WTC11 (cell line): ENCODE measurements around the gene SPDEF. TPM values are rescaled to one million over a fixed set of nuclear protein-coding genes. Genes with fewer than 3 reads are reported as not detected.

ENCODE experiments used
- ATAC-seq: fragments of 200-7000 bp; cut with Tn5 transposase; 2 replicates; pipeline ENCODE4 v1.10.0; 2021; ENCODE audit warnings: mild to moderate bottlenecking, moderate library complexity
- CTCF ChIA-PET: fragments of 300-600 bp; sonication (Branson Sonifier 250); formaldehyde crosslinking; loops from one replicate; lab custom pipeline; 2021; ENCODE audit warnings: antibody characterized with exemption; lab: Charles Lee
- POLR2A ChIA-PET: fragments of 350-600 bp; sonication (Branson Sonifier 250); formaldehyde crosslinking; loops from one replicate; lab custom pipeline; 2021; ENCODE audit warnings: antibody characterized with exemption; lab: Charles Lee
- DNase-seq: peaks from one replicate; pipeline ENCODE4 v3.0.0; 2021; ENCODE audit warnings: low spot score
- H3K27ac Mint-ChIP-seq: 2 replicates; pipeline ENCODE4 v1.8.0; 2021; ENCODE audit warnings: mixed read lengths
- H3K27me3 Mint-ChIP-seq: 2 replicates; pipeline ENCODE4 v1.8.0; 2021; ENCODE audit warnings: low read depth, mild to moderate bottlenecking, moderate library complexity, mixed read lengths
- H3K36me3 Mint-ChIP-seq: 2 replicates; pipeline ENCODE4 v1.8.0; 2021; ENCODE audit warnings: mixed read lengths
- H3K4me1 Mint-ChIP-seq: 2 replicates; pipeline ENCODE4 v1.8.0; 2022; ENCODE audit warnings: mixed read lengths
- H3K4me3 Mint-ChIP-seq: 2 replicates; pipeline ENCODE4 v1.8.0; 2021; ENCODE audit warnings: mild to moderate bottlenecking, moderate library complexity, mixed read lengths
- H3K9me3 Mint-ChIP-seq: 2 replicates; pipeline ENCODE4 v1.8.0; 2021; ENCODE audit warnings: mixed read lengths
- CDX4 ChIP-seq: fragments of 250-450 bp; sonication (Bioruptor Pico); IDR thresholded peaks from 2 replicates; pipeline ENCODE4 v1.9.0; 2021; ENCODE audit warnings: moderate library complexity, mild to moderate bottlenecking, inconsistent platforms, borderline replicate concordance
- CREB1 ChIP-seq: sonication (generic); formaldehyde crosslinking; IDR thresholded peaks from 2 replicates; pipeline ENCODE4 v1.8.0; 2023; ENCODE audit warnings: mild to moderate bottlenecking, missing genetic modification reagents
- CREM ChIP-seq: sonication (generic); formaldehyde crosslinking; IDR thresholded peaks from 2 replicates; pipeline ENCODE4 v1.8.1; 2022; ENCODE audit warnings: mild to moderate bottlenecking, missing genetic modification reagents, moderate library complexity
- E2F1 ChIP-seq: sonication (generic); formaldehyde crosslinking; IDR thresholded peaks from 2 replicates; pipeline ENCODE4 v1.8.0; 2022; ENCODE audit warnings: mild to moderate bottlenecking, missing genetic modification reagents
- ERG ChIP-seq: fragments of 250-450 bp; sonication (Bioruptor Pico); IDR thresholded peaks from 2 replicates; pipeline ENCODE4 v1.8.0; 2021; ENCODE audit warnings: mild to moderate bottlenecking
- FOXJ3 ChIP-seq: sonication (generic); formaldehyde crosslinking; IDR thresholded peaks from 2 replicates; pipeline ENCODE4 v1.9.0; 2021; ENCODE audit warnings: missing genetic modification reagents, mild to moderate bottlenecking, borderline replicate concordance
- GRHL2 ChIP-seq: fragments of 250-450 bp; sonication (Bioruptor Pico); IDR thresholded peaks from 2 replicates; pipeline ENCODE4 v1.8.0; 2022; ENCODE audit warnings: mild to moderate bottlenecking, moderate library complexity; ENCODE audit not compliant: insufficient replicate concordance, severe bottlenecking
- GTF2I ChIP-seq: fragments of 250-450 bp; sonication (Bioruptor Pico); conservative IDR thresholded peaks from 2 replicates; pipeline ENCODE4 v1.4.0; 2021; ENCODE audit warnings: mild to moderate bottlenecking
- IRF1 ChIP-seq: sonication (generic); formaldehyde crosslinking; IDR thresholded peaks from 2 replicates; pipeline ENCODE4 v1.8.0; 2023; ENCODE audit warnings: missing genetic modification reagents
- NFE2L1 ChIP-seq: sonication (generic); formaldehyde crosslinking; IDR thresholded peaks from 2 replicates; pipeline ENCODE4 v1.8.1; 2023; ENCODE audit warnings: missing genetic modification reagents
- NFYB ChIP-seq: sonication (generic); formaldehyde crosslinking; conservative IDR thresholded peaks from 2 replicates; pipeline ENCODE4 v1.8.0; 2022; ENCODE audit warnings: low read depth, missing genetic modification reagents
- NR3C1 ChIP-seq: sonication (generic); formaldehyde crosslinking; conservative IDR thresholded peaks from 2 replicates; pipeline ENCODE4 v1.8.1; 2023; ENCODE audit warnings: low read depth, mild to moderate bottlenecking, missing genetic modification reagents
- PREB ChIP-seq: sonication (generic); formaldehyde crosslinking; IDR thresholded peaks from 2 replicates; pipeline ENCODE4 v1.8.1; 2022; ENCODE audit warnings: mild to moderate bottlenecking, missing genetic modification reagents, moderate library complexity, borderline replicate concordance
- STAT6 ChIP-seq: sonication (generic); formaldehyde crosslinking; conservative IDR thresholded peaks from 2 replicates; pipeline ENCODE4 v1.8.1; 2023; ENCODE audit warnings: mild to moderate bottlenecking, low read depth, missing genetic modification reagents, moderate library complexity
- TP53 ChIP-seq: sonication (generic); formaldehyde crosslinking; IDR thresholded peaks from 2 replicates; pipeline ENCODE4 v1.8.1; 2023; ENCODE audit warnings: mild to moderate bottlenecking, missing genetic modification reagents
- USF2 ChIP-seq: sonication (generic); formaldehyde crosslinking; IDR thresholded peaks from 2 replicates; pipeline ENCODE4 v1.8.1; 2023; ENCODE audit warnings: mild to moderate bottlenecking, missing genetic modification reagents, moderate library complexity
- ZBTB43 ChIP-seq: sonication (generic); formaldehyde crosslinking; IDR thresholded peaks from 2 replicates; pipeline ENCODE4 v1.8.1; 2023; ENCODE audit warnings: mild to moderate bottlenecking, missing genetic modification reagents
- ZNF138 ChIP-seq: sonication (generic); formaldehyde crosslinking; conservative IDR thresholded peaks from 2 replicates; pipeline ENCODE4 v1.8.1; 2022; ENCODE audit warnings: mild to moderate bottlenecking, moderate library complexity, missing genetic modification reagents
- ZNF263 ChIP-seq: sonication (generic); formaldehyde crosslinking; IDR thresholded peaks from 2 replicates; pipeline ENCODE4 v1.8.1; 2022; ENCODE audit warnings: low read depth, mild to moderate bottlenecking, moderate library complexity, missing genetic modification reagents
- ZNF317 ChIP-seq: sonication (generic); formaldehyde crosslinking; IDR thresholded peaks from 2 replicates; pipeline ENCODE4 v1.8.1; 2023; ENCODE audit warnings: low read depth, mild to moderate bottlenecking, moderate library complexity, missing genetic modification reagents, borderline replicate concordance
- total RNA-seq: library from RNA; stranded (reverse); gene quantifications from 3 replicates; pipeline ENCODE4 v1.2.3, GENCODE V29; 2021

The SPDEF gene
- total RNA-seq, 1 experiment from 2014 or later: 0.72 TPM

GRCh38 chr6:34540841-34541240, 15.3 kb downstream of the SPDEF start:
- TF ChIP-seq GTF2I (CRISPR knock-in tag): no peak
- TF ChIP-seq NFE2L1 (CRISPR knock-in tag): no peak
- TF ChIP-seq CREB1 (CRISPR knock-in tag): no peak
- no peak for TF ChIP-seq ZNF263 (CRISPR knock-in tag)
- no peak for TF ChIP-seq PREB (CRISPR knock-in tag)
- no peak for TF ChIP-seq FOXJ3 (CRISPR knock-in tag)
- TF ChIP-seq STAT6 (CRISPR knock-in tag): no peak
- TF ChIP-seq ZBTB43 (CRISPR knock-in tag): no peak
- TF ChIP-seq NR3C1 (CRISPR knock-in tag): no peak
- TF ChIP-seq GRHL2 (CRISPR knock-in tag): no peak
- TF ChIP-seq NFYB: no peak
- no peak for TF ChIP-seq USF2 (CRISPR knock-in tag)
- TF ChIP-seq IRF1 (CRISPR knock-in tag): no peak
- TF ChIP-seq TP53 (CRISPR knock-in tag): no peak
- TF ChIP-seq CREM (CRISPR knock-in tag): no peak
- TF ChIP-seq ERG (CRISPR knock-in tag): no peak
- no peak for TF ChIP-seq ZNF317 (CRISPR knock-in tag)
- no peak for TF ChIP-seq ZNF138
- no peak for TF ChIP-seq CDX4
- TF ChIP-seq E2F1: no peak
- H3K9me3 Mint-ChIP-seq: no peaks in the 10 kb centered on the region
- ChIA-PET POLR2A (no interaction called here), CTCF (interaction anchor here (1.5 to 2.5 kb wide), 2 partner anchors 13 to 81 kb away, joined by 4 to 12 read pairs; no protein-coding TSS in a partner anchor)
- H3K4me1 Mint-ChIP-seq: no peaks in the 10 kb centered on the region
- no peak for ATAC-seq
- DNase-seq: no peak
- H3K27ac Mint-ChIP-seq: no peak overlapping the region
- H3K27me3 Mint-ChIP-seq: no peaks in the 10 kb centered on the region; the same call in 1 of the 2 replicates
- no peak overlapping the region for H3K4me3 Mint-ChIP-seq
- H3K36me3 Mint-ChIP-seq: no peaks in the 10 kb centered on the region
